Cortex of kidney (tissue), 1 donor: ENCODE measurements around the gene PUM1.

Source experiments
- DNase-seq: peaks from one replicate; lab custom pipeline; 2025; lab: John Stamatoyannopoulos, UW

PUM1 gene

GRCh38 chr1:30906631-30907441 lies 158.7 kb downstream of the PUM1 start:
- DNase-seq = no peak

- DNase-seq = no peak
Measured at GRCh38 chr1:30905916-30906620, 159.4 kb downstream of the PUM1 start.

GRCh38 chr1:30905403-30905802 lies 160.1 kb downstream of the PUM1 start:
- DNase-seq = no peak

GRCh38 chr1:30904962-30905335 lies 160.6 kb downstream of the PUM1 start:
- DNase-seq = no peak

- no peak for DNase-seq
Measured at GRCh38 chr1:30904191-30904961, 161.1 kb downstream of the PUM1 start.

GRCh38 chr1:30903343-30904034 lies 162.0 kb downstream of the PUM1 start:
- no peak for DNase-seq

- DNase-seq = no peak
Measured at GRCh38 chr1:30902593-30903290, 162.8 kb downstream of the PUM1 start.

- DNase-seq = no peak
Measured at GRCh38 chr1:30901798-30902581, 163.5 kb downstream of the PUM1 start.

- DNase-seq = no peak
Measured at GRCh38 chr1:30900931-30901560, 164.5 kb downstream of the PUM1 start.

GRCh38 chr1:30900486-30900885 lies 165.0 kb downstream of the PUM1 start:
- DNase-seq = no peak

GRCh38 chr1:30899577-30900389 lies 165.7 kb downstream of the PUM1 start:
- DNase-seq = no peak

- no peak for DNase-seq
Measured at GRCh38 chr1:30898031-30898815, 167.3 kb downstream of the PUM1 start.

- DNase-seq = no peak
Measured at GRCh38 chr1:30896905-30897304, 168.6 kb downstream of the PUM1 start.

- DNase-seq = no peak
Measured at GRCh38 chr1:30895944-30896660, 169.4 kb downstream of the PUM1 start.

- DNase-seq = no peak
Measured at GRCh38 chr1:30895382-30895943, 170.1 kb downstream of the PUM1 start.

GRCh38 chr1:30894508-30894973 lies 171.0 kb downstream of the PUM1 start:
- no peak for DNase-seq

- DNase-seq = no peak
Measured at GRCh38 chr1:30893776-30894507, 171.6 kb downstream of the PUM1 start.
